Erythroblast (primary cell): ENCODE measurements around the gene SLC38A11.

Experiments used
- GATA1 ChIP-seq: IDR thresholded peaks from 2 replicates; pipeline ENCODE4 v1.6.1; 2011; ENCODE audit warnings: low read depth, mild to moderate bottlenecking, control low read depth, low read length, moderate library complexity
- POLR2A ChIP-seq: IDR thresholded peaks from 2 replicates; pipeline ENCODE4 v1.6.1; 2011; ENCODE audit warnings: mild to moderate bottlenecking, low read length

GRCh38 chr2:164984428-164984827 lies 29.1 kb upstream of the SLC38A11 start:
- TF ChIP-seq POLR2A (no peak), GATA1 (no peak)
